SHP77 (cell line): ENCODE results near the gene F2.

ENCODE experiments used
- DNase-seq, 2 experiments: peaks; one replicate each; lab custom pipeline; 2025; lab: John Stamatoyannopoulos, UW

Gene F2

DNA sequence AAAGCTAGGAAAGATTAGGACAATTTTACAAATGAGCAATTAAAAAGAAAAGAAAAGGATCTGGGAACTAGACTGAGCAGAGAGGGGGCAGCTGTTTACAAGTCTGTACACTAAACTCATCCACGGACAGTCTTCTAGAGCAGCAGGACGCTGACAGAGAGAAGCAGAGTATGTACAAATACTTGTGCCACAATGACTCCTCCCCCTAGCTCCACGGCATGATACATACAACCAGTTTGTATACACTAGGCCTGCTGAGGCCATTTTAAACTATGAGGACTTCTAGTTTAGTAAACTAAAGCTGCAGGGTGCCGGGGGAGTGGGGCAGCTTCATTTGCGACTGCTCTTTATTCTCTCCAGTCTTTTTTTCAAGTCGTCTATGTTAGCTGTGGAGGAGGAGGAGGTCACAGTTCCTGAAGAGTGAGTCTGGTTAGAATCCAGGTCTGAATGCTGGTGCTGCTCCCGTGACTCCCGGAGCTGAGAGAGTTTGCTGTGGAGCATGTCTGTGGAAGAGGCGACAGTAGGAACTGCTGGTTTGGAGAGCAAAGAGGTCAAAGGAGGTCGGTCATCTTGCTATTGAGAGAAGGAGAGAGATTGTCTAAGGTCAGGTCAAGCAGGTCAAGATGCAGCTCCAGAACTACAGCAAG is 24.8 kb downstream of the F2 start:
- no peak for DNase-seq

GRCh38 chr11:46745328-46745727 is 26.3 kb downstream of the F2 start:
- DNase-seq, result no peak

- no peak for DNase-seq
Observed at GRCh38 chr11:46745995-46746394, 27.0 kb downstream of the F2 start.

GRCh38 chr11:46747150-46747549 is 28.1 kb downstream of the F2 start:
- DNase-seq, result no peak

- DNase-seq, result no peak
Observed at GRCh38 chr11:46755962-46756361, 36.9 kb downstream of the F2 start.

GRCh38 chr11:46759196-46759595 is 40.2 kb downstream of the F2 start:
- no peak for DNase-seq

- no peak for DNase-seq
Observed at GRCh38 chr11:46760429-46761128, 41.6 kb downstream of the F2 start.

GRCh38 chr11:46761807-46762206 is 42.8 kb downstream of the F2 start:
- DNase-seq, result no peak

DNA sequence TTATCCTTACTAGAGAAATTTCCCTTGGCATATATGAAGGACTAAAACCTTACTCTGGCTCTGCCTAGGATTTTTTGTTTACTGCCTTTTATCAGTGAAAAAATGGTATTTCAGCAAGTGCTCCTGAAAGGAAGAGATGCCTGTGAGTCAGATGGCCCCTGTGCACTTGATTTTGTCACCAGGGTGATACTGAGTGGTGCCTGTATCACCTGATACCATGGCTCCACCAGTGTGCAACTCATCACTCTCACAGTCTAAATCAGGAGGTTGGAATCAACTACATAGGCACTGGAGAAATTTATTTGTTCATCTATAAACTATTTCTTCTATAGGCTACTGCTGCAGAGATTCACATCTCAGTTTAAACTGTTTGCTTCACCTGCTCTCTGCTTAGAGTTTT is 43.2 kb downstream of the F2 start:
- no peak for DNase-seq

GRCh38 chr11:46766656-46767055 is 47.6 kb downstream of the F2 start:
- DNase-seq, result no peak

- no peak for DNase-seq
Observed at GRCh38 chr11:46769636-46770221, 50.7 kb downstream of the F2 start.

DNA sequence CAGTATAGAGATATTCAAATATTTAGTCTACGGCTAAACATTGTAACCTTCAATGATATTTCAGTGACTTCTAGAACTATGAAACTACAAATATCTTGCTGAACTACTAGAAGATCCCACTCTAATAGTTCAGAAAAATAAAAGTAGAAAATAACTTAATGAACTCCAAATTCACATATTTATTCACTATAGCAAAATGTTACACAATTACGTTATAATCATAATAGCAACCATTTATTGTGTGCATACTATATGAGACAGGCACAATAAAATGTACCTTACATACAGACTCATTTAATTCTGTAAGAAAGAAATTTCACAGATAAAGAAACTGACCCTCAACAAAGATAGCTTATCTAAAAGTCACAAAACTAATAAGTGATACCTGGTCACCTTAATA is 57.9 kb downstream of the F2 start:
- no peak for DNase-seq

DNA sequence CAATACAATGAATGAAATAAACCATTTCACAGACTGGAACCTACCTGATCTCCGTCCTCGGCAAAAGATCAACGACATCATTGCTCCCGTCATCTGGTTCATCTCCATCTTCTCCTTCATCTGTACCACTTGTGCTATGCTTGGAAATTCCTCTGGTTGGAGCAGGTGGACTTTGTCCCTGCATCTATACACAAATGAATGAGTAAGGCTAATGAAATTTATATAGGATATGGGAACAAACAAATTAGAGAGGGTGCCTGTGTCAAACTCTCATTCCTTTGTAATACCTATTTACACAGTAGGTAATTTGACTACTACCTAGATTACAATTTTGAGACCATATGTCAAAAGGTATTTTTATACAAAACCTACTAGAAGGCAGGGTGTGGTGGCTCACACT is 59.4 kb downstream of the F2 start:
- DNase-seq, result no peak
